Psoas muscle (tissue), 8 donors: ENCODE data around the gene CALCR. TPM values are rescaled to one million over a fixed set of nuclear protein-coding genes. Genes with fewer than 3 reads are reported as not detected.

ENCODE experiments used
- ATAC-seq, 4 donors: fragments of 200-7000 bp; cut with Tn5 transposase; one replicate each; pipeline ENCODE4 v1.9.1; 2020; ENCODE audit warnings: moderate library complexity in 3 of 4, mild to moderate bottlenecking in 2 of 4
- DNase-seq, 2 donors: peaks; one replicate each; pipeline ENCODE4 v3.0.0-alpha.2; 2020
- H3K27ac ChIP-seq: fragments of 200-600 bp; one replicate; pipeline ENCODE4 v1.8.0; 2022
- H3K27me3 ChIP-seq, 3 donors: fragments of 200-600 bp in 1 of 3; one replicate each; pipeline versions ENCODE4 v1.6.1 to v1.8.0; 2013 to 2022; ENCODE audit warnings: low read length in 2 of 3, mild to moderate bottlenecking in 2 of 3, moderate library complexity in 1 of 3; ENCODE audit not compliant: insufficient read depth in 3 of 3
- H3K36me3 ChIP-seq, 2 donors: fragments of 200-600 bp in 1 of 2; one replicate each; pipeline versions ENCODE4 v1.6.1 to v1.8.0; 2013 to 2022; ENCODE audit warnings: low read depth in 1 of 2, mild to moderate bottlenecking in 1 of 2, moderate library complexity in 1 of 2; ENCODE audit not compliant: insufficient read depth in 1 of 2
- H3K4me1 ChIP-seq: fragments of 200-600 bp; one replicate; pipeline ENCODE4 v1.8.0; 2022
- H3K4me3 ChIP-seq: fragments of 200-600 bp; one replicate; pipeline ENCODE4 v1.8.0; 2022; ENCODE audit warnings: mild to moderate bottlenecking
- H3K9me3 ChIP-seq: fragments of 200-600 bp; one replicate; pipeline ENCODE4 v1.8.0; 2022
- CTCF ChIP-seq: fragments of 200-600 bp; IDR thresholded peaks from one replicate; pipeline ENCODE4 v1.8.0; 2022; ENCODE audit warnings: antibody characterized with exemption
- WGBS, 3 donors: extraction: QIAGEN DNeasy Blood & Tissue Kit; methylation state at CpG; one replicate each; pipeline versions ENCODE4 v1.1.6 to v1.1.7; 2013; 5-methylcytosine and 5-hydroxymethylcytosine counted together
- intact Hi-C, 2 donors: fragments of 100-400 bp; cut with DNase I; formaldehyde crosslinking; loops; one replicate each; pipeline versions ENCODE4 v1.11.0 to v1.14.2; 2022
- polyA plus RNA-seq, 3 donors: library from polyadenylated mRNA; stranded (reverse); fragments of 200-250 nt; gene quantifications; one replicate each; pipeline ENCODE4 v1.2.3, GENCODE V29; 2013
- total RNA-seq, 4 donors: library from RNA; stranded (reverse); fragmentation: NEBNext Ultra II Directional in 2 of 4; extraction: Animal tissue kit (Norgen Biotek cat#: 25700) in 2 of 4; gene quantifications; one replicate each; pipeline versions ENCODE4 v1.2.1 to v1.2.4, GENCODE V29; 2021 to 2023
- donor health status: healthy with polysubstance abuse.
- donor health status: DM: no; HTN: no; CAD: no; lungs with moderate emphysema.
- donor health status: Bipolar disorder and iron deficiency.
- donor health status: healthy.
- donor health status: DM: yes; HTN: yes; CAD: no.
- donor health status: DM: no; HTN: no; CAD: no.
- donor health status: DM: no; HTN: no; CAD: no.
- donor health status: DM: yes; HTN: yes; CAD: no.

The CALCR gene
- total and polyA plus RNA-seq, 7 donors, result 0.23 to 1.0 (median 0.64) TPM

GRCh38 chr7:93547716-93548115 lies 26.8 kb downstream of the CALCR start:
- no peak for TF ChIP-seq CTCF
- intact Hi-C loops, result no loop called here
- no peak for DNase-seq
- WGBS, 3 donors, result 30 to 38% (median 35%) methylated on average over 3 of the region's 3 CpGs
- no peak for ATAC-seq
- Histone ChIP-seq H3K36me3 (no peaks in the 10 kb centered on the region), H3K4me3 (no peak overlapping the region), H3K27me3 (no peaks in the 10 kb centered on the region), H3K27ac (no peak overlapping the region), H3K4me1 (no peaks in the 10 kb centered on the region), H3K9me3 (no peaks in the 10 kb centered on the region)

- H3K4me1 ChIP-seq, result no peaks in the 10 kb centered on the region
- H3K4me3 ChIP-seq, result no peak overlapping the region
- intact Hi-C loops, result no loop called here
- ATAC-seq (no peak), DNase-seq (no peak)
- no peaks in the 10 kb centered on the region for H3K36me3 ChIP-seq
- WGBS, 3 donors, result 34 to 45% (median 43%) methylated on average over 2 of the region's 2 CpGs
- no peak for TF ChIP-seq CTCF
- no peaks in the 10 kb centered on the region for H3K9me3 ChIP-seq
- no peaks in the 10 kb centered on the region for H3K27me3 ChIP-seq
- H3K27ac ChIP-seq, result no peak overlapping the region
Observed at GRCh38 chr7:93544691-93545090, 29.8 kb downstream of the CALCR start.

GRCh38 chr7:93538061-93538460 lies 36.5 kb downstream of the CALCR start:
- ATAC-seq, result no peak
- intact Hi-C loops, result no loop called here

GRCh38 chr7:93535616-93536015 lies 38.9 kb downstream of the CALCR start:
- Histone ChIP-seq H3K27ac (no peak overlapping the region), H3K4me3 (no peak overlapping the region), H3K27me3 (no peaks in the 10 kb centered on the region), H3K9me3 (no peaks in the 10 kb centered on the region), H3K36me3 (no peaks in the 10 kb centered on the region), H3K4me1 (no peaks in the 10 kb centered on the region)
- intact Hi-C loops, result no loop called here
- no peak for ATAC-seq
- no peak for DNase-seq
- no peak for TF ChIP-seq CTCF

More at GRCh38 chr7:93538061-93538460, 36.5 kb downstream of the CALCR start:
- no peak overlapping the region for H3K4me3 ChIP-seq
- H3K27me3 ChIP-seq, result no peaks in the 10 kb centered on the region
- no peaks in the 10 kb centered on the region for H3K9me3 ChIP-seq
- DNase-seq, result no peak
- H3K36me3 ChIP-seq, result no peaks in the 10 kb centered on the region
- 22 to 50% (median 22%) methylated on average over 1 of the region's 1 CpG for WGBS, 3 donors
- TF ChIP-seq CTCF, result no peak
- no peak overlapping the region for H3K27ac ChIP-seq
- H3K4me1 ChIP-seq, result no peaks in the 10 kb centered on the region

- intact Hi-C loops, result no loop called here
- Histone ChIP-seq H3K27me3 (no peaks in the 10 kb centered on the region), H3K4me3 (no peak overlapping the region), H3K36me3 (no peaks in the 10 kb centered on the region), H3K9me3 (no peaks in the 10 kb centered on the region), H3K27ac (no peak overlapping the region), H3K4me1 (no peaks in the 10 kb centered on the region)
- DNase-seq (no peak), ATAC-seq (no peak)
- TF ChIP-seq CTCF, result no peak
Observed at GRCh38 chr7:93530701-93531100, 43.8 kb downstream of the CALCR start.
